ENCODE data around the gene STOM. TPM values are rescaled to one million over a fixed set of nuclear protein-coding genes. Genes with fewer than 3 reads are reported as not detected.
A peak's percentile ranks its signal among the peaks of the same experiment; 100 is the strongest.
"Not testable (repeated sequence)": the region's sequence is repeated elsewhere in the genome, so short reads cannot be mapped to it uniquely, and the experiment has no call there.

The STOM gene
- total RNA-seq, 1 donor from 2014 or later: 162 TPM

DNA sequence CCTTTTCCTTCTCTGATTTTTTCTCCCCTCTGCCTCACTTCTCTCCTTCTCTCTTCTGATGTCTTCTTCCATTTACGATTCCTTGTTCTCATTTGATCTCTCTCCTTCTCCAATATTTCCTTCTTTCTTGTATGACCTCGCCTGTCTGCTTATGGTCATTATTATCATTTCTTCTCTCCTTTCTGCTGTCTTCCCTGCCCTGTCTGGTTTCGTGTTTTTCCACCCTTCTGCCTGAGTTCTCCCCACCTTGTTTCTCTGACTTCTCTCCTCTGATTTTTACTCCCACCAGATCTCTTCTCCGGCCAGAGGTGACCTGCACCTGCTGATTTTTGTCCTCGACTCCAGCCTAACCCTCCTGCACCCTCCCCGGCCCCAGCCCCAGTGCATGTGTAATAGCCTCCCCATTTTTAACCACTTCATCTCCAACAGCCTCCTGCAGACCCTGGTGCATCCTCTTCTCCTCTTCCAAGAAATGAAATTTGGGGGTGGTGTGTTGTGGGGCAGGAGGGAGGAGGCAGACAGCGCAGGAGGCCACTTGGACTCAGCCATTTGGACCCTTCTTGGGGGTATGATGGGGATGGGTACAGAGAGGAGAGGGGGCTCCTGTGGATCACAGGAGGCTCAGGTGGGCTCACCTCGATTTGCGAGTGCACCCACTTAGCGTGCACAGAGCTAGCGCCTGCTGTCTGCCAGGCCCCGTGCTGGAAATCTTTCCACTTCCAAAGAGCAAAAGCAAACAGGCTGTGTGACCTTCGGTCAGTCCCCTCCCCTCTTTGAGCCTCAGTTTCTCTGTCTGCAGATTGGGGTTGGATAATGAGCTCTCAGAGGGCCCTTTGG, 69.5 kb downstream of the STOM start:
- no peak for DNase-seq

DNA sequence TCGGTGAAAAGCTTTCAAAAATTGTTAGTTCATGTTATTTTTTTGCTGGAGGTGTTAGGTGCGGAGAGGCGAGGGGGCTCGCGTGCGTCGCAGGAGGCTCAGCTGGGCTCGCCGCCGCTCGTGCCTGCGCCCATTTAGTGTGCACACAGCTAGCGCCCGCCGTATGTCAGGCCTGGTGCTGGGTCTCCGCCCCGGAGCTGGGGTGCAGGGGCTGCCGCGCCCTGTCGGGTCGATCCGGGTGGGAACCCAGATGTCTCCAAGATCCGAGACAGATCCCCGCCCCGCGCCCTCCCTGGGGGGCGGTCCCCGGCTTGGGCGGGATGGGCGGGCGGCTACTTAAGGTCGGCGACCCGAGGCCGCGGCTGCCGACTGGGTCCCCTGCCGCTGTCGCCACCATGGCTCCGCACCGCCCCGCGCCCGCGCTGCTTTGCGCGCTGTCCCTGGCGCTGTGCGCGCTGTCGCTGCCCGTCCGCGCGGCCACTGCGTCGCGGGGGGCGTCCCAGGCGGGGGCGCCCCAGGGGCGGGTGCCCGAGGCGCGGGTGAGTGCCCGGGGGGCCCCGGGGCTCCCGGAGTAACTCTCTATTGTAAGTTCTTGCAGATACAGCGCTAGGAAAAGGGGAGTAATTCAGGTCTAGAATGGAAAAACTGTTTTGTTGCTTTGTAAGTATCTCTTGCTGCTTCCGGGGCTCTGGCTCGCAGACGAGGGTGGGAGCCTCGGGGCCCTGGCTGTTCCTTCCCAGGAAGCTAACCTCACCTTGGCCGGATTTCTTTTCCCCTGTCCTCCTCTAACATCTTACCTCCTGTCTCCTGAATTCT, 70.4 kb downstream of the STOM start:
- DNase-seq: peak; percentile 62

DNA sequence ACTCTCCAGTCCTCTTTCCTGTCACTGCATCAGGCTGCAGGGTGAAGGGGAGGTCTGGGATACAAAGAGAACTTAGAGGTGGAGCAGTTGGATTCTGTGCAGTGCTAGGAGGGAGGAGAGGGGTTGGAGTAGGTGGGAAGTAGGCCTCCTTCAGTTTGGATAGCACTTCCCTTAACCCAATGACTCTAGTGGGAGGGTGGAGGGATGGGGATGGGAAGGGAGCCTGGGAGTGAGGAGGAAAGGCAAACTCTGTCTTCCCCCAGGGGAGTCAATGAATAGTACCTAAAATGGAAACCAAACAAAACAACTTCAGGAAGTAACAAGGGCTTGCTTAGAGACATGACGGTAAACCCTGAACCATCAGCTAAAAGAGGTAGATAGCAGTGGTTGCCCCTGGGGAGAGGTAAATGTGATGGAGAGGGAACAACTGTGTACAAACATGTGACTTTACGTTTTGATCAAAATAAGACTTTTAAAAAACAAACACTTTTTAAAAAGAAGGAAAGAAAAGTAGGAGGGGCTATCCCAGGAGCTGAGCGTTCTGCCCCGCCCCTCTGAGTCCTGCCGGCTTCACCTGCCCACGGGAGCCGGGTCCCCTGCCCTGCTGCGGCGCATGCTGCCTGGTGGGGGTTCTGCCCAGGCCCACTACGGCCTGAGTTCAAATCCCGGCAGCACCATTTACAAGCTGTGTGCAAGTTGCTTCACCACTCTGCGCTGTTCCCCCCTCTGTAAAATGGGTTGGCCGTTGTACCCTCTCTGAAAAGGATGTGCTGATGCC, 71.2 kb downstream of the STOM start:
- DNase-seq: peak; percentile 81

- DNase-seq: no peak
Observed at GRCh38 chr9:121298016-121298538, 72.0 kb downstream of the STOM start.

GRCh38 chr9:121297389-121297788, 72.7 kb downstream of the STOM start:
- no peak for DNase-seq

GRCh38 chr9:121296213-121297127, 73.6 kb downstream of the STOM start:
- no peak for DNase-seq

DNA sequence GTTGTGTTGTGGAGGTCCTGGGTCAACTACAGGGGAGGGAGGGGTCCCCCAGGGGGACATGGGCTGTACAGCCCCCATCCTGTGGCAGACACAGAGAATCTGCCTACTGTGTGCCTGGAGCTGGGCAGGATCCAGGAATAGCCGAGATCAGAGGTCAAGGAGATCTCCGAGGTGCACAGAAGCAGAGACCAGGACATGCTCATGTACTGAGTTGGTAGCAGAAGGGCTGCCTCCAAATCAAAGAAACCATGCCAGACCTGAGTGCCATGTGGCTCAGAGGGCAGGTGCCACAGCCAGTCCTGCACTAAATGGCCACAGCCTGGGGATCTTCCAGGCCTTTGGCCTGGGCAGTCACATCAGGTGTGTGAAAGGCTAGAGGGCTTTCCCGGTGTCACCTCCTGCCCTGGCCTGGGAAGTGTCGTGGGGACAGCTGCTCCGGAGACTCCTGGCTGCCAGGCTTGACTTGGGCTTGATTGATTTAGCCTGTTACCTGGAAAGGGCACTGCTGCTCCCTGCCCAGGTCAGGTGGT, 74.3 kb downstream of the STOM start:
- DNase-seq: no peak

GRCh38 chr9:121294866-121295661, 75.0 kb downstream of the STOM start:
- DNase-seq: peak; percentile 74

DNA sequence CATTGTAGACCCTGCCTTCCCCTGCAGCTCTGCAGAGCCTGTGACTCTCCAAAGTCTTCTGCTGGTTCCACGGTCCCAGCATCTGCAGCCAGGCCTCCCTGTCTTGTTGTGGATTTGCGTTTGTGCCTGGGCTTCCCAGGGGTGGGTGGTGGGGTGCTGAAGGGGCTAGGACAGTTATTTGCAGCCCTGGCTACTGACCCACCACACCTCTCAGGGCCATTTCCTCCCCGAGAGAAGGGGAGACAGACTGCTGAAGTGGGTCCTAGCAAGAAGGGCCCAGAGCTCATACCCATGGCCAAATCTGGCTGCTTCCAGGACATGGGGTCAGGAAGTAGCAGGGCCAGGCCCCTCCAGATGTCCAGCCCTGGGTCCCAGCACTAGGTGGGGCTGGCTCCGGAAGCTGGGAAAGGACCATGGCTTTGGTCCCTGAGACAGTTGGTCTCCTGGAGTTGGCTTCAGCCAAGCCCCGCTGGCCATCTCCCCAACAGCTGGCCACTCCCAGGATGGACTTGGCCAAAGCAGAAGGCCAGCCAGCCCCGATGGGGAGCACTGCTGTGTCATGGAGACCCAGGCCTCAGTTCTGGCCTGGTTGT, 75.8 kb downstream of the STOM start:
- DNase-seq: no peak

DNA sequence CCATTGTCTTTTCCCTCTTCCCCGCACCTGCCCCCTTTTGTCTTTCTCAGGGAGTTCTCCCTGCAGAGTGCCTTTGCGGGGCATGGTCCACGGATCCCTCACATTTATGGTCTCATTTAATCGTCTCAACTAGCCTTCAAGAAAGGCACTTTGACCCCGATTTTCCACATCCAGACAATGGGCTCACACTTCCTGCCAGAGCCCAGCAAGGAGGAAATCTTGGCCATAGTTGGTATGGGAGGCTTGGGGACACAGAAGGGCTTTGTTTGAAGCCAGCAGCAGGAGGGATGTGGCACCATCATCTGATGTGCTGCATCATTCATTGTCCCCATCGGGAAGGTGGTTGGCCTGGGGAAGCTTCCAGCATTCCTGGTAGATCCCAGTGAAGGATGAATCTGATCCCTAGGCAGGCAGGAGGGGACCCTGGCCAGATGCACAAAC, 77.2 kb downstream of the STOM start:
- no peak for DNase-seq

GRCh38 chr9:121292051-121292450, 78.0 kb downstream of the STOM start:
- no peak for DNase-seq

DNA sequence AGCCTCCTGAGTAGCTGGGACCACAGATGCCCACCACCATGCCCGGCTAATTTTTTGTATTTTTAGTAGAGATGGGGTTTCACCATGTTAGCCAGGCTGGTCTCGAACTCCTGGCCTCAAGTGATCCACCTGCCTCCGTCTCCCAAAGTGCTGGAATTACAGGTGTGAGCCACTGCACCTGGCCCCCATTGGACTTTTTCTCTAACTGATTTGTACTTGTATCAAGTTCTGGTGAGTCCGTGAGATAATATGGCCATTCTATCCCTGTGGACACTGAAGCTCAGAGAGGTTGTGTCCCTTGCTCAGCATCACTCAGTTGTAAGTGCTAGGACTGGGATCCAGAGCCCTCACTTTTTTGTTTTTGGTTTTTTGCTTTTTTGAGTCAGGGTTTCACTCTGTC, 78.5 kb downstream of the STOM start:
- not testable (repeated sequence) for DNase-seq

DNA sequence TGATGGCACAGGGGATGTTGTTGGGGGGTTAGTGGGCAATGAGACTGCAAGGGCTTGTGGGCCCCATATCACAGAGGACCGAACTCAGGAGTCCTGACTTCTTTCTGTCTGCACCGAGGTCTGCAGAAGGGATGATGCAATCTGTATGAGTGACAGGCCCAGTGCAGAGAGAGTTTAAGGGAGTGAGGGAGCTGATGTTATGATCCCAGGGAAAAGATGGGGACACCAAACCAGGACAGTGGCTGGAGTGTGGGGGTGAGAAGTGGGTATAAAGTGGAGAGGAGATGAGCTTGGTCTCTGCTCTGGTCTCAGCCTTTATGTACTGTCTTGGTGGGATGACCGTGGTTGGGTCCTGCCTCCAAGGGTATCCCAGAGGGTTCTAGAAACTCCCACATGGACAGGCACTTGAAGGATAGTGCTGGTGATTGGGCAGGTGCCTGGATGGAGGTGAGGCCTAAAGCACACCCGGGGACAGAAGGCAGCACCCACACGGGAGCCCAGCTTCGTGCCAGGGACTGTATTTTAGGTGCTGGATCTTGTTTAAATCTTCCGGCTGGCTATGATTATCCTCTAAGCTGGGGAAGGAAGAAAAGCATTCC, 80.2 kb downstream of the STOM start:
- DNase-seq: no peak

DNA sequence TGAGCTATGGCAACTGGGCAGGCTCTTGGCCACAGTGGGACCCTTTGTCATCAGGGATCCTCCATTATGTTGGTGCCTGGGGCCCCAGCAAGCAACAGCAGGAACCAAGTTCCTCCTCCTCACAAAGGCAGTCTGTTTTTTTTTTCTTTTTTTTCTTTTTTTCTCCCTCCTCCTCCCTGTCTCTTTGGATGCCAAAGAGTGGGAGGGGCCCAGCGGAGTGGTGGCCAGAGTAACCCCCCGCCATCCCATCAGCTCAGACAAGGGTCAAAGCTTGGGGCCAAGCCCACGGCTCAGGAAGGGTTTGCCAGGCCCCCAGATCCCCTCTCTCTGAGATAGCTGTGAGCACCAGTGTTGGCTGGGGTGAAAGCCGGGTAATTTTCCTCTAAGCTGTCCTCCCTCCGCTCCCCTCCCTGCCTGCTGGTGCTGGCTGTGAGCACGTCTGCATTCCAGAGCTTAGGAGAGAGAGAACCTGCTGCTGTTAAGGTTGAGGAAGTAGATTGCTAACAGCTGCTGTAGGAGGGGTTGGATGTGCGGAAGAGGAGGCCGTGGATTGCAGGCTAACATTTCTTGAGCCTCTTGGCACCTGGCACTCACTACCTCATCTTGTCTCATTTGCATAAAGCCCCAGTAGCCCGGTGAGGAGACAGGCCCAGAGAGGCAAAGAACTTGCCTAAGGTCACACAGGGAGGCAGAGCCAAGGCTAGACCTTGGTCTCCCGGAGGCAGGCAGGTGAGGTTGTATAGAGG, 80.9 kb downstream of the STOM start:
- DNase-seq: peak; percentile 91
